C4-2B (cell line): Measurements from ENCODE around the gene ANP32D.

Experiments used
- CTCF ChIP-seq: fragments of 450-650 bp; conservative IDR thresholded peaks from 2 replicates; pipeline ENCODE4 v1.5.1; 2017; ENCODE audit warnings: mild to moderate bottlenecking
- ZFX ChIP-seq: fragments of 450-650 bp; IDR thresholded peaks from 2 replicates; pipeline ENCODE4 v1.6.1; 2017

- TF ChIP-seq CTCF (no peak), ZFX (no peak)
Observed at GRCh38 chr12:48510111-48510510, 37.8 kb downstream of the ANP32D start.
